H1 (cell line): ENCODE results near the gene BSX. TPM values are rescaled to one million over a fixed set of nuclear protein-coding genes. Genes with fewer than 3 reads are reported as not detected.

Experiments used
- CEBPB ChIP-seq: IDR thresholded peaks from 2 replicates; pipeline ENCODE4 v1.6.1; 2012; ENCODE audit warnings: low read depth, low read length
- polyA plus RNA-seq, 7 experiments: library from polyadenylated mRNA; depleted of rRNA in 3 of 7; stranded (reverse) in 5 of 7; unstranded in 2 of 7; fragments of >200 nt in 5 of 7; fragments of 200-250 nt in 2 of 7; gene quantifications; 1 replicate in 5 of 7; 2 replicates in 1 of 7; 4 replicates in 1 of 7; pipeline versions ENCODE4 v1.2.1 to v1.2.3, GENCODE V29; 2011 to 2013; ENCODE audit warnings: missing spikeins in 2 of 7, mixed read lengths in 2 of 7
- total RNA-seq: library from RNA; stranded (reverse); fragmentation: NEBNext Ultra II Directional; extraction: Animal tissue kit (Norgen Biotek cat#: 25700); gene quantifications from 2 replicates; pipeline ENCODE4 v1.2.1, GENCODE V29; 2021

Gene BSX
- total and polyA plus RNA-seq, 2 of the 8 experiments (the other 6 are each of a cell fraction or from before 2014, with no cell fraction given) = not detected

- TF ChIP-seq CEBPB = no peak
These were observed 2.8 kb upstream of the BSX start (continued) for GRCh38 chr11:122984186-122985011.
